HepG2 (cell line): ENCODE measurements around the gene KRT17. TPM values are rescaled to one million over a fixed set of nuclear protein-coding genes. Genes with fewer than 3 reads are reported as not detected.

Experiments
- ARID4A ChIP-seq: sonication (generic); formaldehyde crosslinking; IDR thresholded peaks from 2 replicates; pipeline ENCODE4 v1.5.0; 2020; ENCODE audit warnings: mild to moderate bottlenecking, missing genetic modification reagents, borderline replicate concordance
- ATF7 ChIP-seq, 2 experiments: fragments of 450-650 bp in 1 of 2; sonication (generic) in 1 of 2; formaldehyde crosslinking in 1 of 2; IDR thresholded peaks; 2 replicates each; pipeline versions ENCODE4 v1.4.0 to v1.6.1; 2016 to 2020; ENCODE audit warnings: antibody characterized with exemption in 1 of 2, mild to moderate bottlenecking in 1 of 2, missing genetic modification reagents in 1 of 2
- BCL6 ChIP-seq: IDR thresholded peaks from 2 replicates; pipeline ENCODE4 v1.6.1; 2016; ENCODE audit warnings: missing genetic modification reagents, missing compliant biosample characterization
- CHCHD3 ChIP-seq: sonication (generic); formaldehyde crosslinking; IDR thresholded peaks from 2 replicates; pipeline ENCODE4 v1.8.0; 2022; ENCODE audit warnings: mild to moderate bottlenecking, missing genetic modification reagents, moderate library complexity
- CREB1 ChIP-seq, 2 experiments: fragments of 450-650 bp in 1 of 2; IDR thresholded peaks; 2 replicates each; pipeline ENCODE4 v1.6.1; 2016 to 2017; ENCODE audit warnings: control low read depth in 1 of 2, mild to moderate bottlenecking in 1 of 2, missing compliant biosample characterization in 1 of 2, missing genetic modification characterization in 1 of 2
- HOXA9 ChIP-seq: sonication (generic); formaldehyde crosslinking; IDR thresholded peaks from 2 replicates; pipeline ENCODE4 v1.8.1; 2022; ENCODE audit warnings: missing genetic modification reagents, mild to moderate bottlenecking, moderate library complexity, borderline replicate concordance
- NCOR1 ChIP-seq: fragments of 200-600 bp; sonication (generic); IDR thresholded peaks from 2 replicates; pipeline ENCODE4 v1.7.0; 2017; ENCODE audit warnings: antibody characterized with exemption, low read length, borderline replicate concordance
- SP1 ChIP-seq, 2 experiments: fragments of 450-650 bp in 1 of 2; sonication (generic) in 1 of 2; formaldehyde crosslinking in 1 of 2; IDR thresholded peaks; 2 replicates each; pipeline versions ENCODE4 v1.4.0 to v1.6.1; 2016 to 2020; ENCODE audit warnings: missing genetic modification reagents in 1 of 2
- TEF ChIP-seq: sonication (generic); formaldehyde crosslinking; IDR thresholded peaks from 2 replicates; pipeline ENCODE4 v1.5.0; 2020; ENCODE audit warnings: missing genetic modification reagents
- USF2 ChIP-seq, 2 experiments: sonication (generic) in 1 of 2; formaldehyde crosslinking in 1 of 2; IDR thresholded peaks; 2 replicates each; pipeline versions ENCODE4 v1.5.1 to v1.6.1; 2011 to 2020; ENCODE audit warnings: borderline replicate concordance in 1 of 2, low read depth in 1 of 2, low read length in 1 of 2, mild to moderate bottlenecking in 1 of 2, missing genetic modification reagents in 1 of 2, moderate library complexity in 1 of 2
- ZNF616 ChIP-seq: sonication (generic); formaldehyde crosslinking; IDR thresholded peaks from 2 replicates; pipeline ENCODE4 v1.5.0; 2020; ENCODE audit warnings: low read depth, mild to moderate bottlenecking, missing genetic modification reagents
- ZNF7 ChIP-seq: IDR thresholded peaks from 2 replicates; pipeline ENCODE4 v1.6.1; 2016; ENCODE audit warnings: missing biosample characterization, missing genetic modification reagents
- ZNF891 ChIP-seq: sonication (generic); formaldehyde crosslinking; IDR thresholded peaks from 2 replicates; pipeline ENCODE4 v1.5.0; 2020; ENCODE audit warnings: mild to moderate bottlenecking, missing genetic modification reagents
- polyA plus RNA-seq, 8 experiments: library from polyadenylated mRNA; depleted of rRNA in 3 of 8; stranded (reverse) in 7 of 8; unstranded in 1 of 8; fragments of >200 nt; fragmentation: Illumina TruSeq in 4 of 8; extraction: Trizol in 4 of 8; gene quantifications; 2 replicates each; pipeline versions ENCODE4 v1.2.1 to v1.2.3, GENCODE V29; 2011 to 2016; ENCODE audit warnings: low read depth in 4 of 8, missing spikeins in 1 of 8, mixed read lengths in 1 of 8; ENCODE audit not compliant: insufficient read depth in 1 of 8
- total RNA-seq, 5 experiments: library from RNA; depleted of rRNA; stranded (reverse); fragments of >200 nt; fragmentation: Illumina TruSeq; extraction: Trizol; gene quantifications; 2 replicates each; pipeline ENCODE4 v1.2.3, GENCODE V29; 2016; ENCODE audit warnings: low read depth in 1 of 5

Gene KRT17
- total and polyA plus RNA-seq, 2 of the 13 experiments (the other 11 are each of a cell fraction or from before 2014, with no cell fraction given), result 0.38 to 0.82 TPM

- peak; percentile 92 for TF ChIP-seq ATF7 (IDR thresholded peaks at IDR 0.05)
- TF ChIP-seq ATF7 (CRISPR knock-in tag; IDR thresholded peaks at IDR 0.05), result no peak
- TF ChIP-seq CREB1 (IDR thresholded peaks at IDR 0.05), result peak; percentile 85
- TF ChIP-seq CREB1 (CRISPR knock-in tag; IDR thresholded peaks at IDR 0.05), result no peak
- no peak for TF ChIP-seq USF2 (IDR thresholded peaks at IDR 0.05; ENCODE audit: low read depth, low read length)
- TF ChIP-seq USF2 (CRISPR knock-in tag; IDR thresholded peaks at IDR 0.05; ENCODE audit: borderline replicate concordance), result no peak
- TF ChIP-seq SP1 (IDR thresholded peaks at IDR 0.05), result no peak
- no peak for TF ChIP-seq SP1 (CRISPR knock-in tag; IDR thresholded peaks at IDR 0.05)
- 0 out of 2 replicates have a peak, but pooled peaks have one; percentile 21 for TF ChIP-seq ARID4A
- TF ChIP-seq NCOR1, result no peak
- no peak for TF ChIP-seq ZNF7 (CRISPR knock-in tag)
- no peak for TF ChIP-seq ZNF616 (CRISPR knock-in tag)
- no peak for TF ChIP-seq ZNF891 (CRISPR knock-in tag)
- TF ChIP-seq CHCHD3 (CRISPR knock-in tag), result no peak
- no peak for TF ChIP-seq BCL6 (CRISPR knock-in tag)
- no peak for TF ChIP-seq TEF (CRISPR knock-in tag)
- no peak for TF ChIP-seq HOXA9 (CRISPR knock-in tag)
These were observed 11.0 kb upstream of the KRT17 start (continued) for GRCh38 chr17:41635121-41636097.
